Endothelial cell (in vitro differentiated cells): ENCODE data around the gene SCFD2. TPM values are rescaled to one million over a fixed set of nuclear protein-coding genes. Genes with fewer than 3 reads are reported as not detected.
A peak's percentile ranks its signal among the peaks of the same experiment; 100 is the strongest.
"Not testable (repeated sequence)": the region's sequence is repeated elsewhere in the genome, so short reads cannot be mapped to it uniquely, and the experiment has no call there.

Experiments
- DNase-seq: peaks from one replicate; pipeline ENCODE4 v3.0.0; 2021; ENCODE audit warnings: low spot score
- H3K27ac Mint-ChIP-seq: one replicate; pipeline ENCODE4 v1.8.0; 2021; ENCODE audit warnings: mixed read lengths, inconsistent platforms; ENCODE audit not compliant: unreplicated experiment
- H3K27me3 Mint-ChIP-seq: one replicate; pipeline ENCODE4 v1.8.0; 2021; ENCODE audit warnings: mild to moderate bottlenecking, moderate library complexity, mixed read lengths, inconsistent platforms; ENCODE audit not compliant: unreplicated experiment
- H3K36me3 Mint-ChIP-seq: one replicate; pipeline ENCODE4 v1.8.0; 2021; ENCODE audit warnings: mild to moderate bottlenecking, low read depth, mixed read lengths, inconsistent platforms; ENCODE audit not compliant: unreplicated experiment
- H3K4me1 Mint-ChIP-seq: one replicate; pipeline ENCODE4 v1.8.0; 2021; ENCODE audit warnings: mild to moderate bottlenecking, mixed read lengths, inconsistent platforms; ENCODE audit not compliant: unreplicated experiment
- H3K4me3 Mint-ChIP-seq: one replicate; pipeline ENCODE4 v1.8.0; 2021; ENCODE audit warnings: mild to moderate bottlenecking, mixed read lengths, inconsistent platforms; ENCODE audit not compliant: unreplicated experiment
- H3K9me3 Mint-ChIP-seq: one replicate; pipeline ENCODE4 v1.8.0; 2021; ENCODE audit warnings: mixed read lengths, inconsistent platforms; ENCODE audit not compliant: unreplicated experiment
- CTCF ChIP-seq: fragments of 200-600 bp; sonication (generic); IDR thresholded peaks from one replicate; pipeline ENCODE4 v1.5.0; 2021; ENCODE audit warnings: antibody characterized with exemption; ENCODE audit not compliant: unreplicated experiment
- long read RNA-seq: library from polyadenylated mRNA; unstranded; transcript quantifications from one replicate; pipeline ENCODE4 v2.0.0, GENCODE V29; 2020; ENCODE audit not compliant: unreplicated experiment
- total RNA-seq: library from RNA; stranded (reverse); fragmentation: NEBNext Ultra II Directional; extraction: Animal tissue kit (Norgen Biotek cat#: 25700); gene quantifications from one replicate; pipeline ENCODE4 v1.2.1, GENCODE V29; 2021; ENCODE audit not compliant: unreplicated experiment

SCFD2 gene
- total RNA-seq, result 13.6 TPM
- long read RNA-seq, partial matches to known transcripts, result 0 of 1 reads
- long read RNA-seq, other reads (novel, unspliced or antisense), result 1 of 1 reads

GRCh38 chr4:53365486-53366300 is at the start of gene SCFD2:
Gene SCFD2 (minus strand): TSS chr4:53366061.
- TF ChIP-seq CTCF, result no peak

GRCh38 chr4:53409479-53409878 is 43.6 kb upstream of the SCFD2 start:
- DNase-seq, H3K9me3 Mint-ChIP-seq, H3K27ac Mint-ChIP-seq, H3K27me3 Mint-ChIP-seq, H3K4me3 Mint-ChIP-seq, H3K4me1 Mint-ChIP-seq: not testable (repeated sequence)
- H3K36me3 Mint-ChIP-seq, result peaks cover 40% of the 10 kb centered on the region

More at GRCh38 chr4:53365486-53366300, at the start of gene SCFD2:
- Mint-ChIP-seq H3K4me1 (peaks cover 16% of the 10 kb centered on the region), H3K4me3 (peak within 1 kb of the TSS; percentile 95), H3K27ac (peak within 1 kb of the TSS; percentile 55), H3K9me3 (no peaks in the 10 kb centered on the region), H3K27me3 (peaks cover 5% of the 10 kb centered on the region), H3K36me3 (peaks cover 5% of the 10 kb centered on the region)
- peak; percentile 96 for DNase-seq

- no peak for TF ChIP-seq CTCF
- Mint-ChIP-seq H3K27ac (no peak overlapping the region), H3K36me3 (peaks cover 9% of the 10 kb centered on the region), H3K4me3 (no peak overlapping the region), H3K4me1 (peaks cover 19% of the 10 kb centered on the region), H3K27me3 (peaks cover 5% of the 10 kb centered on the region), H3K9me3 (no peaks in the 10 kb centered on the region)
- no peak for DNase-seq
These were observed 14.4 kb upstream of the SCFD2 start for GRCh38 chr4:53380221-53380620.

- no peak for DNase-seq
- Mint-ChIP-seq H3K36me3 (peaks cover 2% of the 10 kb centered on the region), H3K27me3 (peaks cover 7% of the 10 kb centered on the region), H3K4me3 (peak overlapping the region; percentile 99), H3K9me3 (no peaks in the 10 kb centered on the region), H3K27ac (peak overlapping the region; percentile 88), H3K4me1 (peaks cover 19% of the 10 kb centered on the region)
- no peak for TF ChIP-seq CTCF
These were observed 12.3 kb upstream of the SCFD2 start for GRCh38 chr4:53378171-53378482.

- Mint-ChIP-seq H3K9me3 (no peaks in the 10 kb centered on the region), H3K4me3 (peak within 1 kb of the TSS; percentile 99), H3K4me1 (peaks cover 19% of the 10 kb centered on the region), H3K27ac (peak within 1 kb of the TSS; percentile 94), H3K27me3 (peaks cover 7% of the 10 kb centered on the region), H3K36me3 (no peaks in the 10 kb centered on the region)
- no peak for TF ChIP-seq CTCF
- peak; percentile 95 for DNase-seq
These were observed 11.7 kb upstream of the SCFD2 start, which contains the start of gene FIP1L1 for GRCh38 chr4:53377319-53378170. Gene FIP1L1 (plus strand): TSS chr4:53377641. CDS start chr4:53377839, 198 bp downstream.
